Type B pancreatic cell (in vitro differentiated cells): ENCODE results near the gene ASMTL. TPM values are rescaled to one million over a fixed set of nuclear protein-coding genes. Genes with fewer than 3 reads are reported as not detected.
A peak's percentile ranks its signal among the peaks of the same experiment; 100 is the strongest.
"Not testable (repeated sequence)": the region's sequence is repeated elsewhere in the genome, so short reads cannot be mapped to it uniquely, and the experiment has no call there.

Experiments used
- DNase-seq: peaks from one replicate; pipeline ENCODE4 v3.0.0; 2021; ENCODE audit warnings: mixed read lengths; ENCODE audit not compliant: unreplicated experiment; ENCODE audit errors: extremely low spot score
- H3K27ac Mint-ChIP-seq: 2 replicates; pipeline ENCODE4 v1.8.0; 2021; ENCODE audit warnings: mild to moderate bottlenecking, mixed read lengths
- H3K27me3 Mint-ChIP-seq: 2 replicates; pipeline ENCODE4 v1.8.0; 2021; ENCODE audit warnings: mixed read lengths
- H3K36me3 Mint-ChIP-seq: 2 replicates; pipeline ENCODE4 v1.8.0; 2021; ENCODE audit warnings: mixed read lengths
- H3K4me1 Mint-ChIP-seq: one replicate; pipeline ENCODE4 v1.8.0; 2021; ENCODE audit warnings: mixed read lengths; ENCODE audit not compliant: unreplicated experiment
- H3K4me3 Mint-ChIP-seq: 2 replicates; pipeline ENCODE4 v1.8.0; 2021; ENCODE audit warnings: mild to moderate bottlenecking, mixed read lengths
- H3K9me3 Mint-ChIP-seq: 2 replicates; pipeline ENCODE4 v1.8.0; 2021; ENCODE audit warnings: mixed read lengths
- CTCF ChIP-seq: fragments of 200-600 bp; sonication (generic); conservative IDR thresholded peaks from 2 replicates; pipeline ENCODE4 v1.5.0; 2021; ENCODE audit warnings: antibody characterized with exemption, mild to moderate bottlenecking
- total RNA-seq: library from RNA; stranded (reverse); gene quantifications from 2 replicates; pipeline ENCODE4 v1.2.1, GENCODE V29; 2021; ENCODE audit warnings: low replicate concordance

Gene ASMTL
- total RNA-seq, 1 donor from 2014 or later, result 31.5 TPM

- H3K27me3 Mint-ChIP-seq, result peaks cover 9% of the 10 kb centered on the region
Measured at GRCh38 chrX:1450361-1451161, 2.1 kb downstream of the ASMTL start.

GRCh38 chrX:1449823-1450149, 2.9 kb downstream of the ASMTL start:
- H3K27ac Mint-ChIP-seq, result peak overlapping the region; percentile 76
- peaks cover 50% of the 10 kb centered on the region for H3K36me3 Mint-ChIP-seq
- TF ChIP-seq CTCF, result no peak
- peaks cover 20% of the 10 kb centered on the region for H3K9me3 Mint-ChIP-seq
- H3K4me1 Mint-ChIP-seq, result peaks cover 4% of the 10 kb centered on the region
- DNase-seq, result no peak
- peak overlapping the region; percentile 72 for H3K4me3 Mint-ChIP-seq
- peaks cover 6% of the 10 kb centered on the region for H3K27me3 Mint-ChIP-seq

More at GRCh38 chrX:1450361-1451161, 2.1 kb downstream of the ASMTL start:
- Mint-ChIP-seq H3K36me3 (peaks cover 43% of the 10 kb centered on the region), H3K4me3 (no peak overlapping the region), H3K4me1 (peaks cover 4% of the 10 kb centered on the region), H3K9me3 (peaks cover 13% of the 10 kb centered on the region), H3K27ac (no peak overlapping the region)
- no peak for TF ChIP-seq CTCF
- DNase-seq, result peak; percentile 62

- Mint-ChIP-seq H3K4me3 (no peak overlapping the region), H3K27ac (peak overlapping the region; percentile 76), H3K4me1 (peaks cover 4% of the 10 kb centered on the region), H3K36me3 (peaks cover 55% of the 10 kb centered on the region), H3K9me3 (peaks cover 23% of the 10 kb centered on the region), H3K27me3 (peaks cover 3% of the 10 kb centered on the region)
- TF ChIP-seq CTCF, result no peak
- peak; percentile 56 for DNase-seq
Measured at GRCh38 chrX:1449036-1449822, 3.5 kb downstream of the ASMTL start.

- Mint-ChIP-seq H3K36me3 (peaks cover 59% of the 10 kb centered on the region), H3K9me3 (peaks cover 23% of the 10 kb centered on the region)
- H3K27ac Mint-ChIP-seq, H3K4me1 Mint-ChIP-seq, H3K4me3 Mint-ChIP-seq, H3K27me3 Mint-ChIP-seq: not testable (repeated sequence)
- peak; percentile 39 for DNase-seq
Measured at GRCh38 chrX:1448573-1449001, 4.1 kb downstream of the ASMTL start.

- not testable (repeated sequence) for H3K27ac Mint-ChIP-seq, H3K4me1 Mint-ChIP-seq, H3K4me3 Mint-ChIP-seq, H3K27me3 Mint-ChIP-seq, DNase-seq
- Mint-ChIP-seq H3K9me3 (peaks cover 23% of the 10 kb centered on the region), H3K36me3 (peaks cover 59% of the 10 kb centered on the region)
Measured at GRCh38 chrX:1447969-1448572, 4.6 kb downstream of the ASMTL start.

GRCh38 chrX:1446984-1447968, 5.4 kb downstream of the ASMTL start:
- peaks cover 23% of the 10 kb centered on the region for H3K9me3 Mint-ChIP-seq
- H3K27ac Mint-ChIP-seq, result not testable (repeated sequence)

More at GRCh38 chrX:1446984-1447968, 5.4 kb downstream of the ASMTL start:
- not testable (repeated sequence) for H3K27me3 Mint-ChIP-seq, H3K4me3 Mint-ChIP-seq, H3K4me1 Mint-ChIP-seq
- peaks cover 59% of the 10 kb centered on the region for H3K36me3 Mint-ChIP-seq
- peak; percentile 39 for DNase-seq
